ENCODE results near the gene WDR77.

WDR77 gene

DNA sequence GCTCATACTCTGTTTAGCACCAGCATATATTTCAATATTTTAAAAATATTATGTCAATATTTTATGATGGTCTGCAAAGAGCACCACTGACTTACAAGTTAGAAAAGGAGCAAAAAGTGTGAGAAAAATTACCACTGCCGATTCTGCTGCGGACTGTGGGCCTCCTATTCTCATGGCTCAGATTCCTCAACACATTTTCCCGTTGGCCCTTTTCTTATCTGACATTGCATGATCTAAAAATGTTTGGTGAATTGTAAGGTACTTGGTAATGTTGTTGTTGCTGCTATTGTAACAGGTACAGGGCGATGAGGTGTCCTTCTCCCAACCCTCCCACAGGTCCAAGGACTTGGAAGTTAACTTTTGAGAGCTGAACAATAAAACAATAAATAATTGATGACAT, 25.5 kb upstream of the WDR77 start:
- no peak overlapping the region for H2AK5ac ChIP-seq (ENCODE audit: low read length)
- H3K36me3 ChIP-seq (ENCODE audit: control insufficient read depth, insufficient read depth, low read length): no peaks in the 10 kb centered on the region
- H3K4ac ChIP-seq (ENCODE audit: low read depth, low read length): no peak overlapping the region
- H2BK120ac ChIP-seq (ENCODE audit: low read depth, low read length): no peak overlapping the region
- no peak overlapping the region for H3K4me3 ChIP-seq (ENCODE audit: low read length)
- H2BK5ac ChIP-seq (ENCODE audit: low read length): no peak overlapping the region
- H3K27me3 ChIP-seq (ENCODE audit: insufficient read depth, low read length, poor library complexity): no peaks in the 10 kb centered on the region
- no peak overlapping the region for H4K5ac ChIP-seq (ENCODE audit: low read length)
- no peak overlapping the region for H4K8ac ChIP-seq (ENCODE audit: low read depth, low read length)
- no peaks in the 10 kb centered on the region for H3K79me1 ChIP-seq (ENCODE audit: low read length)
- H2BK15ac ChIP-seq (replicated peaks; ENCODE audit: low read depth): no peak overlapping the region
- no CpG with 5 or more reads among the region's 4 CpGs for WGBS (ENCODE audit: extremely low coverage, insufficient coverage, low lambda C conversion rate)
- no peaks in the 10 kb centered on the region for H3K4me1 ChIP-seq (ENCODE audit: control insufficient read depth, low read depth, low read length)
- H3K18ac ChIP-seq (ENCODE audit: low read length): no peak overlapping the region
- no peak overlapping the region for H3K23ac ChIP-seq (ENCODE audit: low read length)
- no peak overlapping the region for H3K56ac ChIP-seq (ENCODE audit: low read length)
- no peak overlapping the region for H3K27ac ChIP-seq (ENCODE audit: low read depth, low read length)
- no peak overlapping the region for H3K4me2 ChIP-seq (ENCODE audit: low read length)
- no peak overlapping the region for H3K9ac ChIP-seq (ENCODE audit: low read length)
- no peak for DNase-seq
- no peaks in the 10 kb centered on the region for H3K79me2 ChIP-seq (ENCODE audit: control insufficient read depth, insufficient read depth, low read length)

DNA sequence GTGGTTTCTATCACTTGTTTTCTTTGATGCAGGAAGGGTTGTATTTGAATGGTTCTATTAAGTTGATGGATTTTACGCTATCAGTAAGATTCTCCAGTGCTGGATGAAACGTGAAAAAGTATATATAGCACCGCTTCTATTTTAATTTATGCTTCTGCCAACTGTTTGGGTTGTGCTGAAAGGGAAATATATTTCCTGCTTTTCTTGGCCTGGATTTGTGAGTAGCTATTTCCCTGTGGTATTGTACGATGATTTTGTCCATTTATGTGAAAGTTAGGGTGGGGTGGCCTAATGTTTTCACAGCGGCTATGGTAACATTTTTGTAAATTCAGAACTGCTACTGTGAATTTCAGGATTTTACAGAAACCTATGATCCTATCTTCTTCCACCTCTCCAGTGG, 25.1 kb upstream of the WDR77 start:
- no peaks in the 10 kb centered on the region for H3K36me3 ChIP-seq (ENCODE audit: control insufficient read depth, insufficient read depth, low read length)
- no peak overlapping the region for H3K4me2 ChIP-seq (ENCODE audit: low read length)
- H3K4ac ChIP-seq (ENCODE audit: low read depth, low read length): no peak overlapping the region
- H4K5ac ChIP-seq (ENCODE audit: low read length): no peak overlapping the region
- H3K56ac ChIP-seq (ENCODE audit: low read length): no peak overlapping the region
- H3K79me2 ChIP-seq (ENCODE audit: control insufficient read depth, insufficient read depth, low read length): no peaks in the 10 kb centered on the region
- no peak overlapping the region for H2BK120ac ChIP-seq (ENCODE audit: low read depth, low read length)
- H3K23ac ChIP-seq (ENCODE audit: low read length): no peak overlapping the region
- H3K4me3 ChIP-seq (ENCODE audit: low read length): no peak overlapping the region
- no peaks in the 10 kb centered on the region for H3K79me1 ChIP-seq (ENCODE audit: low read length)
- no peak for DNase-seq
- WGBS (ENCODE audit: extremely low coverage, insufficient coverage, low lambda C conversion rate): no CpG with 5 or more reads among the region's 5 CpGs
- no peak overlapping the region for H3K18ac ChIP-seq (ENCODE audit: low read length)
- H3K27me3 ChIP-seq (ENCODE audit: insufficient read depth, low read length, poor library complexity): no peaks in the 10 kb centered on the region
- H2AK5ac ChIP-seq (ENCODE audit: low read length): no peak overlapping the region
- H4K8ac ChIP-seq (ENCODE audit: low read depth, low read length): no peak overlapping the region
- H2BK15ac ChIP-seq (replicated peaks; ENCODE audit: low read depth): no peak overlapping the region
- no peak overlapping the region for H2BK5ac ChIP-seq (ENCODE audit: low read length)
- H3K27ac ChIP-seq (ENCODE audit: low read depth, low read length): no peak overlapping the region
- no peak overlapping the region for H3K9ac ChIP-seq (ENCODE audit: low read length)
- H3K4me1 ChIP-seq (ENCODE audit: control insufficient read depth, low read depth, low read length): no peaks in the 10 kb centered on the region

GRCh38 chr1:111471538-111471937, 22.5 kb upstream of the WDR77 start:
- H3K79me1 ChIP-seq (ENCODE audit: low read length): no peaks in the 10 kb centered on the region
- H3K23ac ChIP-seq (ENCODE audit: low read length): no peak overlapping the region
- no peak overlapping the region for H3K18ac ChIP-seq (ENCODE audit: low read length)
- no peak overlapping the region for H4K8ac ChIP-seq (ENCODE audit: low read depth, low read length)
- no peak overlapping the region for H2BK5ac ChIP-seq (ENCODE audit: low read length)
- H3K27me3 ChIP-seq (ENCODE audit: insufficient read depth, low read length, poor library complexity): no peaks in the 10 kb centered on the region
- no peak overlapping the region for H3K56ac ChIP-seq (ENCODE audit: low read length)
- H3K79me2 ChIP-seq (ENCODE audit: control insufficient read depth, insufficient read depth, low read length): no peaks in the 10 kb centered on the region
- H2BK15ac ChIP-seq (replicated peaks; ENCODE audit: low read depth): no peak overlapping the region
- H3K9ac ChIP-seq (ENCODE audit: low read length): no peak overlapping the region
- no peak overlapping the region for H3K4me3 ChIP-seq (ENCODE audit: low read length)
- H2BK120ac ChIP-seq (ENCODE audit: low read depth, low read length): no peak overlapping the region
- no peak overlapping the region for H2AK5ac ChIP-seq (ENCODE audit: low read length)
- H3K36me3 ChIP-seq (ENCODE audit: control insufficient read depth, insufficient read depth, low read length): no peaks in the 10 kb centered on the region
- no peak overlapping the region for H3K4me2 ChIP-seq (ENCODE audit: low read length)
- H3K4me1 ChIP-seq (ENCODE audit: control insufficient read depth, low read depth, low read length): no peaks in the 10 kb centered on the region
- no peak overlapping the region for H4K5ac ChIP-seq (ENCODE audit: low read length)
- no CpG with 5 or more reads among the region's 3 CpGs for WGBS (ENCODE audit: extremely low coverage, insufficient coverage, low lambda C conversion rate)
- no peak for DNase-seq
- no peak overlapping the region for H3K27ac ChIP-seq (ENCODE audit: low read depth, low read length)
- H3K4ac ChIP-seq (ENCODE audit: low read depth, low read length): no peak overlapping the region

- Histone ChIP-seq H3K4ac (ENCODE audit: low read depth, low read length) (no peak overlapping the region), H3K4me3 (ENCODE audit: low read length) (no peak overlapping the region), H4K5ac (ENCODE audit: low read length) (no peak overlapping the region), H3K4me2 (ENCODE audit: low read length) (no peak overlapping the region), H3K4me1 (ENCODE audit: control insufficient read depth, low read depth, low read length) (no peaks in the 10 kb centered on the region), H3K9ac (ENCODE audit: low read length) (no peak overlapping the region), H3K27me3 (ENCODE audit: insufficient read depth, low read length, poor library complexity) (no peaks in the 10 kb centered on the region), H3K18ac (ENCODE audit: low read length) (no peak overlapping the region), H3K79me2 (ENCODE audit: control insufficient read depth, insufficient read depth, low read length) (no peaks in the 10 kb centered on the region), H3K23ac (ENCODE audit: low read length) (no peak overlapping the region), H3K79me1 (ENCODE audit: low read length) (no peaks in the 10 kb centered on the region), H2BK120ac (ENCODE audit: low read depth, low read length) (no peak overlapping the region), H2AK5ac (ENCODE audit: low read length) (no peak overlapping the region), H4K8ac (ENCODE audit: low read depth, low read length) (no peak overlapping the region), H3K36me3 (ENCODE audit: control insufficient read depth, insufficient read depth, low read length) (no peaks in the 10 kb centered on the region), H2BK5ac (ENCODE audit: low read length) (no peak overlapping the region), H2BK15ac (replicated peaks; ENCODE audit: low read depth) (no peak overlapping the region), H3K27ac (ENCODE audit: low read depth, low read length) (no peak overlapping the region), H3K56ac (ENCODE audit: low read length) (no peak overlapping the region)
- no CpG with 5 or more reads among the region's 3 CpGs for WGBS (ENCODE audit: extremely low coverage, insufficient coverage, low lambda C conversion rate)
- DNase-seq: no peak
Measured at GRCh38 chr1:111471012-111471411, 22.0 kb upstream of the WDR77 start.

GRCh38 chr1:111470596-111470995, 21.5 kb upstream of the WDR77 start:
- no peak overlapping the region for H3K27ac ChIP-seq (ENCODE audit: low read depth, low read length)
- H3K36me3 ChIP-seq (ENCODE audit: control insufficient read depth, insufficient read depth, low read length): no peaks in the 10 kb centered on the region
- H3K4ac ChIP-seq (ENCODE audit: low read depth, low read length): no peak overlapping the region
- no peaks in the 10 kb centered on the region for H3K79me1 ChIP-seq (ENCODE audit: low read length)
- no peak overlapping the region for H3K4me2 ChIP-seq (ENCODE audit: low read length)
- no peak overlapping the region for H3K4me3 ChIP-seq (ENCODE audit: low read length)
- H3K9ac ChIP-seq (ENCODE audit: low read length): no peak overlapping the region
- no peak overlapping the region for H4K5ac ChIP-seq (ENCODE audit: low read length)
- H2AK5ac ChIP-seq (ENCODE audit: low read length): no peak overlapping the region
- H3K56ac ChIP-seq (ENCODE audit: low read length): no peak overlapping the region
- H2BK5ac ChIP-seq (ENCODE audit: low read length): no peak overlapping the region
- no peak for DNase-seq
- H3K79me2 ChIP-seq (ENCODE audit: control insufficient read depth, insufficient read depth, low read length): no peaks in the 10 kb centered on the region
- H2BK120ac ChIP-seq (ENCODE audit: low read depth, low read length): no peak overlapping the region
- H4K8ac ChIP-seq (ENCODE audit: low read depth, low read length): no peak overlapping the region
- H3K4me1 ChIP-seq (ENCODE audit: control insufficient read depth, low read depth, low read length): no peaks in the 10 kb centered on the region
- no peak overlapping the region for H3K23ac ChIP-seq (ENCODE audit: low read length)
- no CpG with 5 or more reads among the region's 5 CpGs for WGBS (ENCODE audit: extremely low coverage, insufficient coverage, low lambda C conversion rate)
- no peaks in the 10 kb centered on the region for H3K27me3 ChIP-seq (ENCODE audit: insufficient read depth, low read length, poor library complexity)
- no peak overlapping the region for H3K18ac ChIP-seq (ENCODE audit: low read length)
- no peak overlapping the region for H2BK15ac ChIP-seq (replicated peaks; ENCODE audit: low read depth)

DNA sequence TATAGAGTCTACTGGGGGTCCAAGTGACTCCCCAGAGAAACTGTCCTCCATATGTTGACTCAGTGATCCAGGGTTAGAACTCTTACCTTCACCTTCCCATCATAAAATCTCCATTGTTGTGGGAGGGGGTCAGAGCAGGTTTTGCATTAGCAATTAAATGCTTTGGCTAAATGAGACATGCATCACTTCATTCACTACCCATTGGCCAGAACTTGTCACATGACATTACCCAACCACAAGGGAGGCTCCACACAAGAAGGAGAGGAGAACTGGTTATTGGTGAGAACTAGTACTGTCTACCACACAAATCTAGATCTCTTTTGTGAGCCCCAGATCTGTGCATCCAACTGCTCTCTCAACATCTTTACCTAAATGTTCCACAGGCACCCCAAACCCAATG, 20.5 kb upstream of the WDR77 start:
- Histone ChIP-seq H3K79me2 (ENCODE audit: control insufficient read depth, insufficient read depth, low read length) (no peaks in the 10 kb centered on the region), H3K18ac (ENCODE audit: low read length) (no peak overlapping the region), H4K5ac (ENCODE audit: low read length) (no peak overlapping the region), H3K4me3 (ENCODE audit: low read length) (no peak overlapping the region), H4K8ac (ENCODE audit: low read depth, low read length) (no peak overlapping the region), H3K79me1 (ENCODE audit: low read length) (no peaks in the 10 kb centered on the region), H3K4ac (ENCODE audit: low read depth, low read length) (no peak overlapping the region), H2AK5ac (ENCODE audit: low read length) (no peak overlapping the region), H3K9ac (ENCODE audit: low read length) (no peak overlapping the region), H2BK5ac (ENCODE audit: low read length) (no peak overlapping the region), H2BK120ac (ENCODE audit: low read depth, low read length) (no peak overlapping the region), H3K23ac (ENCODE audit: low read length) (no peak overlapping the region), H3K56ac (ENCODE audit: low read length) (no peak overlapping the region), H3K27ac (ENCODE audit: low read depth, low read length) (no peak overlapping the region), H3K36me3 (ENCODE audit: control insufficient read depth, insufficient read depth, low read length) (no peaks in the 10 kb centered on the region), H3K4me2 (ENCODE audit: low read length) (no peak overlapping the region), H3K27me3 (ENCODE audit: insufficient read depth, low read length, poor library complexity) (no peaks in the 10 kb centered on the region), H2BK15ac (replicated peaks; ENCODE audit: low read depth) (no peak overlapping the region), H3K4me1 (ENCODE audit: control insufficient read depth, low read depth, low read length) (no peaks in the 10 kb centered on the region)
- no peak for DNase-seq
